Kasumi-1 (cell line): ENCODE measurements around the gene COBLL1.
A peak's percentile ranks its signal among the peaks of the same experiment; 100 is the strongest.

Source experiments
- DNase-seq, 2 experiments: peaks; one replicate each; lab custom pipeline; 2025; lab: John Stamatoyannopoulos, UW

COBLL1 gene

DNA sequence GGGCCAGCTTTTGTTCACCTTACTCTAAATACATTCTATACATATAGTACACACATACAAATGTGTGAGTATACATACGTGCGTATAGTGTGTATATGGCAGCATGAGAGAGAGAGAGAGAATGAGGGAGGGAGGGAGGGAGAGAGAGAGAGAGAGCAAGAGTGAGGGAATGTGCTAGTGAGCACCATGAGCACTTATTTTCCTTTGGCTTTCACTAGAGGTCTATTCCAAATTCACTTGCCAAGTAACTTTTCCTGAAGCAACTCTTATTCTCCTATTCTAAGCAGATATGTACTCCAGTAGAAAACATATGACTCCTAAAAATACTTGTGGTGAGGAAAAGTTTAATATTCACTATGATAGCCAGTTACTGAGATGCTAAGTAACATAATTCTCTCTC lies 85.7 kb downstream of the COBLL1 start:
- DNase-seq: no peak

DNA sequence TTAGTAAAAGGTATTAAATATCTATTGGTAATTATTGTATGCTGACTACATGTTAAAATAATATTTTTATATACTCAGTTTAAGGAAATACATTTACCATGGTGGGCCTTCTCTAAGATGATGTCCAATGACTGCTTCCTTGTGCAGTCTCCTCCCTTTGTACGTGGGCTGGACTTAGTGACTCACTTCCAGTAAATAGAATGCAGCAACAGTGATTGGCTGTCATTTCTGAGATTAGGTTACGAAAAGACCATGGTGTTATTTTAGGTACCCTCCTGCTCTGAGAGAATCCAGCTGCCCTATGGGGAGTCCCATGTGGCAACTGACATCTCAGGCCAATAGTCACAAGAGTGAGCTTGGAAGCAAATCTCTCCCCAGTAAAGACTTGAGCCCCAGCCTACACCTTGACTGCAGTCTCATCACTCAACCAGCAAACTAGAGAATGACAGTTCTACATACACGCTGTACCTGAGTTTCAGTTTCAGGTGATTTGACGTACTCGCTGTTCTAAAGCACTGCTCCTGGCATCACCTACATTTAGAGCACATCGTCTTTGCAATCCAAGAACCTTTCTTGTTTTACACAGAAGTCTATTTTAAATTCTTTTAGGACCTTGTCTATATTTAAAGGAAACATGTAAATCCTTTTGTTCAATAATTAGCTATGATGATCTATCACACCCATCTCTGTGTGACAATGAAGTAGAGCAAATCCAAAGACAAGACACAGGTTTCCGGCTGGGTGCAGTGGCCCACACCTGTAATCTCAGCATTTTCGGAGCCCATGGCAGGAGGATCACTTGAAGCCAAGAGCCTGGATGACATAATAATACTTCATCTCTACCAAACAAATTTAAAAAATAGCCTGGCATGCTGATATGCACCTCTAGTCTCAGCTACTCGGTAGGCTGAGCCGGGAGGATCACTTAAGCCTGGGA lies 87.2 kb downstream of the COBLL1 start:
- no peak for DNase-seq

DNA sequence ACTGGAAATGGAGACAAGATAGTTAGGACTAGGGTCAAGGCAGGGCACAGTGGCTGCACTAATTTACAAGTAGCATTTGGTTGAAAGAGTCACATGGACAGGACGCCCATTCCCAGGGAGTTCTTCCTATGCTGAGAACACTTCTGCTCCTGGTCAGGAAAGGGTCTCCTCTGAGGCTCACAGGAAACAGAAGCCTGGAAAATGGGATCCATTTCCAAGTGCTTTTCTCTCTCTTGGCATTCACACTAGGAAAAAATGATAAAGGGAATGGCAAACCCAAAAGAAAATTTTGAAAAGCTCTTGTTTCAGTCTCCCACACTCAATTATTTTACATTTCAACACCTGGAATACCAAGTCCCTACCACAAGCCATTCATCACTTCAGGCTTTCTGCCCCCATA lies 88.7 kb downstream of the COBLL1 start:
- no peak for DNase-seq

DNA sequence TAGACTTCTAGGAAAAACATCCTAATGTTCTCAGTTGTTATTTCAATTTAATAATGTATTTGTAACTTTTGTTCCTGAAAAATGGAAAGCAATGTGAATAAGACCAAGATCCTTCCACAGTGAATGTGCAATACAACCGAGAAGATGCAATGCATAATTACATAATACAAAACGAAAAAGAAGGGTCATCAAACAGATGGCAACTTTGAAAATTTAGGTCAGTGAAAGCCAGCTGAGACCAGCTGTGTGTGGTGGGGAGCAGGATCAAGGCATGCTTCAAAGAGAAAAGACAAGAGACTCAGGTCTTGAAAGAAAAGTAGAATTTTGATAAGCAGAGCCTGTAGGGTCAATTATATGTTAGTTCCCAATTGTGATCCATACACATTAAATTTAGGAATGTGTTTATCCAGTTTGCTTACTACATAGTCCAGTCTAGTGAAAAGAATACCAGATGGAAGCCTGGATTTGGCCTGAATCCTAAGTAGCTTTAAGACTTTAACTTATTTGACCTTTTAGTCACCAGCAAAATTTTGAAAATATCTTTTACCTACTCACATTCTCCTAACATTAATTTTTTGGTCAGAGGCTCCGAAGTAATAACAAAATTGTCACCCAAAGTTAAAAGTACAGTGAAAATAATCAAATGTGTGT lies 93.7 kb downstream of the COBLL1 start:
- DNase-seq: no peak

DNA sequence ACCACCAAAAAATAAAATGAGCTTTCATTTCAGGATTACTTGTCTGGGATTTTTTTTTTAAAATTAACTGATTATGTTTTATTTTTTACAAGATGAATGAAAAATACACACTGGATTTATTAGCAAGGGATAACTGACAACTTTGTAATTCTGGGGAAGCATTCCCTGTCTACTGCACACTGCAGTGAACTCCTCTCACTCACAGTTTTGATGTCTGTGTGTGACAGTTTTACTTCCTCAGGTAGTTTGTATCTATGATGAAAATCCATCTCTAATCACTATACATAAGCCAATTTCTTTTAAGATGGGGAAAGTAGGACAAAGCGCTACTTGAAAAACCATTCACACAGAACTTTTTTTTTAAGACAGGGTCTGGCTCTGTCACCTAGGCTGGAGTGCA lies 94.5 kb downstream of the COBLL1 start:
- DNase-seq: no peak

DNA sequence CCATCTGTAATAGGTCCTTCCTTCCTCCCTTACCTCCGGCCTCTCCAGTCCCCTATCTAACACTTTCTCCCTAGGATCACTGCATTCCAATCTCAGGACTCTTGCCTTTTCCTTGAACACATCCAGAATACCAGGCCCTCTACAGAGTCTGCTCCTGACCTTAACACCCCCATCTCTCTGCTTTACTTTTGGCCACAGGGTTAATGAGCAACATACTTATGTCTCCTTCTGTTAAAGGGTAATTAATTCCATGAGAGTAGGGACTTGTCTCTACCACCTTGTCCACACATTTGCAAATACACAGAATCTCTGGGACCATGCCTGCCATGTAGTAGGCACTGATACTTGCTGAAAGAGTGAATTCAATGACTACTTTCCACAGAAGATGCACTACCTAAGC lies 94.9 kb downstream of the COBLL1 start:
- DNase-seq: no peak

DNA sequence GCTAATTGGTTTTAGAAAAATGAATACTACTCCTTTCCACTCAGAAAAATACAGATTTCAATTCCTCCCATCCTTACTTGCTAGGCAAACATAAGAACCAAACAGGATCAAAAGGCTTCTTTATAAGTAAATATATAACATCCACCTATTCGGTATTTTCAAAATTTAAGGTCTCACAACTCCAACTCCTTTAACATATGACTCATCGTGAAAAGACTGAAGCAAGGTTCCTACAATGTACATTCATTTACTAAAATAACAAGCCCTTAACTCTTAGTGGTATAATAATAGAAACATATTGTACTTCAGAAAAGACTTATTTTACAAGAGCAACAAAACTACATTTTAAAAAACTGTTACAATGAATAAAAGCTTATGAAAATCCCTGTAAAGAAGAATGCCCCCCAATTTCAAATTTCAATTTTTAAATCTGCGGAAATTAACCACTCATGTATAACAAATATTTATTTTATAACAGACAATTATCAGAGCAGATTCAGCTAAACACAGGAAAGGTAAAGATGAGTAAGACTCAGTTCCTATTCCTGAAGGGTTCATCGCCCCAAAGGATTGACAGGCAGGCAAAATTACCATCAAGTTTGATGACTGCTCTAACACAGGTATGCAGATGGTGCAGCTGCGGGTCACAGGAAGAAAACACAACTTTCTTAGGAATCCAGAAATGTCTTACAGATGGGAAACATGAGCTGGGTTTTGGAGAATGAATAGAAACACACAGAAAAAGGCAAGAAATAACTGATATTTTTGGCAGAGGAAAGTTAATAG lies 96.4 kb downstream of the COBLL1 start:
- DNase-seq: no peak

DNA sequence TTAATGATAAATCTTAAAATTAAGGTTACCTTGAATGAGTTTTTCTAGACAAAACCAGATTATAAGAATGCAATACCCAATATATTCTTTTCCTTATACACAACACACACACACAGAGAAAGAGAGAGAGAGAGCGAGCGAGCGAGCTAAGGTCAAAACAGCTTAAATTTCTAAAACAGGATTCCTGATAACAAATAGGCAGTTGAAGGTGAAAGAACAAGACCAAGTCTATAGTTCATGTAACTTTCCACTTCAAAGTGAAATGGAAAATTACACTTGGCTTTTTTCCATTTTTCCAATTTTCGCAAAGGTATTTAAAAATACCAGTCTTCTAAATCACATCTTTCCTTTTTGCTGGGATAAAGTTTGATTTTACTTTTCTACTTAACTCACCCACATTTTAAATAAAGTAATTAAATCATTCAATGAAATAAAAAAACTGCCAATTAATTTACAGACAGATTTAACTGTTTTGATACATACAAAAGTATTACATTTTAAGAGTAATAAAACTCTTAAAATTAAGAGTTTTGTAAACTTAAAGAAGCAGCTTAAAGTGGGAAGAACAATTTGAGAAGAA lies 98.8 kb downstream of the COBLL1 start:
- DNase-seq: no peak

DNA sequence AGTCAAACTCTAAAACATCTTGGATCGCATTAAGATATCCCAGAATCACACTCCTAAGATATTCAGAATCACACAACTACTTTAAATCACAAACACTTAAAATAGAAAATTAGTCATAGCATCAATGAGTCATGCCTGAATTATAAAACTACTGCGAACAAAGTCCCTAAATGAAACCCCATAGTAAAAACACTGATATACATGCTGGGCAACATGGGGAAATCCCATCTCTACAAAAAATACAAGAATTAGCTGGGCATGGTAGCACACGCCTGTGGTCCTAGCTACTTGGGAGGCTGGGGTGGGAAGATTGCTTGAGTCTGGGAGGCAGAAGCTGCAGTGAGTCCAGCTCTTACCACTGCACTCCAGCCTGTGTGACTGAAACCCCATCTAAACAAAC lies 101.7 kb downstream of the COBLL1 start:
- no peak for DNase-seq

DNA sequence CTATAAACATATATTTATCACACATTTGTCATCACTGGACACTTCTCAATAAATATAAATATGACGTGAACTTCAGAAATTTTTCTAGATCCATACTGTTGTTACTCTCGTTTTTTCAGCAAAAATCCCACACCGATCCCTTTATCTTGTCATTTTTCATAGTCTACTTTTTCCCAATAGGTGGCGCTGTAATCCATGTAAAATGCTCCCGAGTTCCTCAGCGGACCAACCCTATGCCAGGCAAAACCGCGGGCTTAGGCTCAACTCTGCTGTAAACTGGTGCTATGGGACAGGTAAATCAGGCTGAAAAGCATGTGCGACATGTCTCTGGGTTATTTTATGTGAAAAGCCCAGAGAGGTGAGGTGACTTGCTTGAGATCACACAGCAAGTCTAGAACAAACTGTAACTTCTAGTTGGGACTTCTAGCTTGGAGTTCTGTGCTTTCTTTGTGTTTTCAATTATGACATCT lies 104.0 kb downstream of the COBLL1 start:
- DNase-seq: peak; percentile 75 to 86

DNA sequence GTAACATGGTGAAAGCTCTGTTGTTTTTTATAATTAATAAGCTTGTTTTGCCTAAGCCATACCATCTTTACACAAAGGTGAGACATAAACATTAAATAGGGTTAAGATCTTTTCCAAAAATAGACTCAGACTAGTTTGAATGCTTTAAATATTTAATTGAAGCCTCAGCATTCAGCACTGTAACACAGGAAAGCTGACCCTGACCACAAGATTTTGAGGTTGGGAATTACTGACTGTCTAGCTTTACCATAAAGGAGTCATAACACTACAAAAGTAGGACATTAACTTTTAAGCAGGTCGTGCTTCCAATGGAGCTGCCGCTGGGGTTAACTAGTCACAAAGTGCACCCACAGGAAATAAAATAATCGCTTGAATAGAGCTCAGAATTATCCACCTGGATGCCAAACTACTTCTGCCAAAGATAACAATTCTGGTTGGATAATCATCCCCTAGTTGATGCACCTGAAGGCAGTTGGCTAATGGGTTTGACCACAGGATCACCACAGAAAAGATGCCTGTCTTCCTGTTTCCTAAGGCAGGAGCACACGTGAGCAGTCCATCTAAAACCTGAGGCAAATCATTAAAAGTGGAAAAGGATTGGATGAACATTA lies 106.2 kb downstream of the COBLL1 start:
- DNase-seq: no peak

DNA sequence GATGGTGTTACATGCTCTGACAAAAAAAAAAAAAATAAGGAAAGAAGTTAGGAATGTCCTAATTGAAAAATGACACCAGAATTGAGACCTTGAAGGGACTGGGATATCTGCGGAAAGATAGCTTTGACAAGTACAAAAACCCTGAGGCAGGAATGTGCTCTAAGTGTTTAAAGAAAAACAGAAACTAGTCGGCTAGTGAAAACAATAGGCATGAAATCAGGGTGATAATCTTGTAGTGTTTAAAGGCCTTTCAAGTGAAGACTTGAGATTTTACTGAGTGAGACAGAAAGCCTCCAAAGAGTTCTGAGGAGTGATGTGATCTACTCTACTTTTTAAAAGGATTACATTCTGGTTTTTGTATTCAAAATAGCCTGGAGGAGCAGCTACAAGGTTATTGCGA lies 107.4 kb downstream of the COBLL1 start:
- DNase-seq: no peak

DNA sequence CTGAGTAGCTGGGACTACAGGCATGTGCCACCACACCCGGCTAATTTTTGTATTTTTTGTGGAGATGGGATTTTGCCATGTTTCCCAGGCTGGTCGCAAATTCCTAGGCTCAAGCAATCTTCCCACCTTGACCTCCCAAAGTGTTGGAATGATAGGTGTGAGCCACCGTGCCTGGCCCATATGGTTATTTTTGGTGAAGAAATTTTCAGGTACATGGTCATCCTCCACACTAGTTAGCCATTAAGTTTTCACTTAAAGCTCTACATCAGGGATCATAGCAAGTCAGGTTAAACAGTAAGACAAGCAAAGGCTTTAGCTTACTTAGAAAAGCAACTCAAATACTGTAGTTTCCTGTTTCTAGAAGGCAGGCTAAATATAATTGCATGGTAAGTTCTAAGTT lies 116.1 kb downstream of the COBLL1 start:
- no peak for DNase-seq

DNA sequence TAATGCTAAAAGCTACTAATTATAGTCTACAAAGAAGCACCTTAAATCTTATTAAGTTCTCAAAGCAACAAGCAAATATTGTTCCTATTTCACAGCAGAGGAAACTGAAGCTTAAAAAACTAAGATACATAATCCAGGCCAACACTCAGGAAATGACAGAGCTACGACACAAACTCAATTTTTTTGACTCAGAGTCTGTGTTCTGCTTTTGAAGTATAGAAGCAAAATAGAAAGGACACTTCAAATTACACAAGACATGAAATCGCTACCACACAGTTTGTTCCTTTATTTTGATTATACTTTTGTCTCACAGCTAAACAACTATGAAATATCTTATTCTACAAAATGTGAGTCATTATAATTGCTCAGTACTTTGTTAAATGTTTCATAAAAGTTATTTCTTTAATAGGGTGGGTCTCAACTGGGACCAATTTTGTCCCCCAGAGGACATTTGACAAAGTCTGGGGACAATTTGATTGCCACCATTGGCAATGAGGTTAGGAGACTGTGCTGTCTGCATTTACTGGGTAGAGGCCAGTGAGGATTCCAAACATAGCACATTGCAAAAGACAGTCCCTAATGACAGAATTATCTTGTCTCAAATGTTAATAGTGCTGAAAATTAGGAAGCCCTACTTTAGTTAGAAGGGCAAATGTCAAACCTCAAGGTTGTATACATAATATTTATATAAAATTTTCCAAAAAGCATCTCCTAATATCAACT lies 118.8 kb downstream of the COBLL1 start:
- DNase-seq: peak; percentile 40 to 42

DNA sequence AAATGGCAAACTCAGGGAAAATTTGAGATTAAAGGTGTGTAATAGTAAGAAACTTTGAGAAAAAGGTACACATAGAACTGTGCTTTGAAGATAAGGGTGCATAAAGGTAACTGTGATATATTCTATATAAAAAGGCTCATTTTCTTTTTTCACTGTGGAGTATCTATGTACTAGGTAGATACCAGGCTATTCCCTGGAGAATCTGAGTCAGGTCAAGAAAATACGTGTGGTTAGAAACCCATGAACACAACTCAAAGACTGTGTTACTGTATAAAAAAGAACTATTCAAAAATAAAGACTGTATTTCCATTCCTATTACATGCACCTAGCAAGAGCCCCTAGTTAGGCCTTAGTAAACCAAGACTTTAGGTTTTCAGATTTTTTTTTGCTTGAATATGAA lies 120.2 kb downstream of the COBLL1 start:
- DNase-seq: no peak

DNA sequence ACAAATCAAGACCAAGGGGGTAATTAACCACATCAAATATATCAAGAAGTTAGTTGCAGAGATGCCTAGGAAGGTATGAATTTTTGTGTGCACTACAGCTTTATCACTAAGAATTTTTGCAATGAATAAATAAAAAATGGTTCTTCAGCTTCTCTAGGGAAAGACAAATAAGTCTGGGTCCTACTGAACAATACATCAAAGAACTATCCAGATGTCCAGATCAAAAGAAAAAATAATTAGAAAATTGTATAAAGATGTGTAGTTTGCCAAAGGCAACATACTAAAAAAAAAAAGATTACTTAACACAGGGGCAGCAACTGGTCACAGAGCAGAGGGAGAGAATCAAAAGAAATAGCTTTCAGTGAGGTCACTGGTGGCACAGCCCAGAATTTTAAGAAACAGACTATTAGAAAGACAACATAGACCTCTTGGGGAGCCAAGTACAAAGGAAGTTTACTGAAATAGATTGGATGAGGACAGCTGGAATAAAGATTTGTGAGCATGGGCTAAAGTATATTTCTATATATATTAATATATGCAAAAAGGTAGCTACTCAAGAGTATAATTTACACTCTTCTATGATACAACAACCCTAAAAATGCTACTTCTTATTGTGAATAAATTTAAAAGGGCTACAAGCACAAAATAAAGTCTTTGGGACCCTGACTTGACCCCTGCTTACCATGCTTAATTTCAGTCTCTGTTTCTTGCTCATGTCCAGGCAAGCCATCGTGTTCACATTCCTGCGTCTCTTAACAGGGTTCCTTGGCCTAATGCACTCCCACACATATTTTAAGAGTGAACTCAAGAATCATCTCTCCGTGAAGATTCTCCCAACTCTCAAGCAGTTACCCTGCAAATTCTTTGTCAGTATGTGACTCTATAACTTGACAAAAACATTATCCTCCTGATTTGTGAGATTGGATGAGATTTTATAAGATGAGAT lies 121.4 kb downstream of the COBLL1 start:
- DNase-seq: no peak

DNA sequence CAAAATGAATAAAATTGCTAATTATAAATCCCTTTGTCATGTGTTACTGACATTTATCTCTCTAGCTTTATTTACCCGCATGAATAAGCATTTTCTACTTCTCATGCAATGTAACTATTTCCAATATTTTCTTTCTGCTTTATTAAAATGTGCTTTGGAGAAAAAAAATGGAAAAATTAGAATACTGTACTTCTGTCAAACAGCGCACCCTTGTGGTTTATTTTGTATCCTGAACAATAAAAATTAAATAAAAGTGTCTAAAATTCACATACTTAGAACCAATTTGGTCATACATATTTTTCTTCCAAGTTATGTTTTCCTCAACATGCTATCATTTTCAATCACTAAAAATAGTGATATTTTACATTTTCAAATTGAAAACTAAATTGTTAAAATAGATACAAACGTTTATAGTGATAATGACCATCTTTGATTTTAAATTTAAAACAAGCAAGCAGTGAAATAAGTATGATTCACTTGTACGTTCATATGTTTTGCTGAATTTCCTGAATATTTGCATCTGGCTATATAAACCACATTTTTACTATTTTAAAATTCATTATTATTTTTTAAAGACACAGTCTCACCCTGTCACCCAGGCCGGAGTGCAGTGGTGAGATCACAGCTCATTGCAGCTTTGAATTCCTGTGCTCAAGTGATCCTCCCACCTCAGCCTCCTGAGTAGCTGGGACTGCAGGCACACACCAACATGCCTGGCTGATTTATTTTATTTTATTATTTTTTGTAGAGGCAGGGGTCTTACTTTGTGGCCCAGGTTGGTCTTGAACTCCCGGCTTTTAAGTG lies 124.4 kb downstream of the COBLL1 start:
- DNase-seq: peak; percentile 64 to 75

DNA sequence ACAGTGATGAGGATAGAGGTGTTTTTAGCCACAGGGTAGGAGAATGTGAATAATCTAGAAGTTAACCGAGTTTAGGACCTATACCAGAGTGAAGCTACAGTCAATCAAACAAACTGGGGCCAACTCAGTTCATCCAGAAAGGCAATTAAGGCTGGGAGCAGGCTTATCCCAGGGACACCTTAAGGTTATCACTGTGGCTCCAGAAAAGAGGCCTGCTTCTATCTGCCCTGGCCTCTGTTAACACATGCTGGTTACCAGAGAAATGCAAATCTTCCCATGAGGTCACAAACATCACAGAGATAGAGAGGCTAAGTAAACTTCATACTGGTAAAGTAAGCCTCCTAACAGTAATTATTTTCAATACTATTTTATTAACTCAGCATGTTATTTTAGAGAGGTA lies 127.2 kb downstream of the COBLL1 start:
- DNase-seq: no peak

DNA sequence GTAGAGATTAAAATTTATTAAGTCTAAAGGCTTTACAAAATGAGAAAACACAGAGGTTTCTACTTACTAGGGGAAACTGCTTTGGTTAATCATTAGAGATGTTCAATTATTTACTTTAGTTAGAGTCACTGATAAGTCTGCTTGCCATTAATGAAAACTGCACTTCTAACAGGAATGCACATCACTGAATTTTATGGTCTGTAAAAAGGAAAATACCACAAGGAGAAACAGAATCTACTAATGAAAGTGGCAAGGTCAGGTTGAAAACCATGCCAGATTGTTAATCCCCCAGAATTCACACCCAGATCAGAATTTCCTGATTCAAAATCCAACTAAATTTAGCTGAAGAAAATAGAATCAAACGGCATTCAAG lies 129.9 kb downstream of the COBLL1 start:
- no peak for DNase-seq
